ENCODE measurements around the gene NUDT4.

NUDT4 gene

GRCh38 chr12:93417967-93418480 is 40.3 kb downstream of the NUDT4 start:
- Histone ChIP-seq H3K27me3 (replicated peaks; ENCODE audit: control insufficient read depth, insufficient read depth, low read length) (no peaks in the 10 kb centered on the region), H3K36me3 (ENCODE audit: control insufficient read depth, insufficient read depth, low read length) (no peaks in the 10 kb centered on the region)
- no peak for TF ChIP-seq CTCF (IDR thresholded peaks at IDR 0.05; ENCODE audit: insufficient read depth, low read length, poor library complexity, severe bottlenecking)

DNA sequence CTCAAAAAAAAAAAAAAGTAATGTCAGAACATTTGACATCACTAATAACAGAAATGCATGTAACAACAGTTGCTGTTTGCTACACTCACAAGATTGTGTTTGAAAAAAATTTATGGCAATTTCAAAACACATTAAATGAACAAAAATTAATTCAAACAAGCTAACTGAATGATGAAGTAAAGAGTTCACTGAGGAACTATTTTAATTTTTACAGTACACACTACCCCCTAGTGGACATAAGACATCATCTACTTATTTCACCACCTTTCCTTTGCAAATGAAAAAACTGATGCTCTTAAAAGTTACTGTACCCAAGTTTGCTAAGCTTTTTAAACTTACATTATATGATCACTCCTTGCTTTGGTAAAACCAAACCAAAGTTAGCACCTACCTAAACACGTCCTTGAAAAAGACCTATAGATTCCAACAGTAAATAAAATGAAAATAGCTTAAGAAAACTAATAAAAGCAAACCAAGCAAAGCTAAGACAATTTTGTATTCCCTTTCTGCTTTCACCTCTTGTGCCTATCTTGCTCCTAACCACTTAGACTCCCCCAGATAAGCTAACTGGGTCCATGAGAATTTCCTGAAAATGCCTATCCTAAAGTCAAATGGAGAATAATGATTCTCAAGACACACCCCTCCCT is 41.8 kb downstream of the NUDT4 start:
- peak; percentile 40 for TF ChIP-seq CTCF (IDR thresholded peaks at IDR 0.05; ENCODE audit: insufficient read depth, low read length, poor library complexity, severe bottlenecking)
- DNase-seq (ENCODE audit: extremely low read depth, insufficient read length) = peak; percentile 33
- Histone ChIP-seq H3K36me3 (ENCODE audit: control insufficient read depth, insufficient read depth, low read length) (no peaks in the 10 kb centered on the region), H3K27me3 (replicated peaks; ENCODE audit: control insufficient read depth, insufficient read depth, low read length) (no peaks in the 10 kb centered on the region), H3K4me3 (replicated peaks; ENCODE audit: low read depth, low read length) (no peak overlapping the region)

More at GRCh38 chr12:93417967-93418480, 40.3 kb downstream of the NUDT4 start:
- no peak overlapping the region for H3K4me3 ChIP-seq (replicated peaks; ENCODE audit: low read depth, low read length)
- DNase-seq (ENCODE audit: extremely low read depth, insufficient read length) = no peak

DNA sequence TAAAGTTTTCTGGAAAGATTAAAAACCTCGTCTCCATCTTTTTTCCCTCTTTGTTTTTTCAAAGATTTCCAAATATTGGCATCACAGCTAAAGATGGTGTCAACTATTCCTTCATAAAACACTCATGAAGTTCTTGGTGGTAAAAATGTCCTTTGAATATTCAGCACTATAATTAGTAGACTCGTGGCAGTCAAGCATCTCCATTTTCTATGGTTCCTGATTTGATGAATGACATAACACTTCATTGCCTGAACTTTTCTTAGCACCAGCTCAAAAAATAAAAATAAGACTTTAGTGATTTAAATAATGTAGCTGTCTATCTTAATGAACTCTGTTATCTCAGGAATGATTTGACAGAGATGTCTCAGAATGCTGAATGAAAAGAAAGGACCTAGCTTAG is 44.3 kb downstream of the NUDT4 start:
- DNase-seq (ENCODE audit: extremely low read depth, insufficient read length) = no peak
- H3K36me3 ChIP-seq (ENCODE audit: control insufficient read depth, insufficient read depth, low read length) = no peaks in the 10 kb centered on the region
- TF ChIP-seq CTCF (IDR thresholded peaks at IDR 0.05; ENCODE audit: insufficient read depth, low read length, poor library complexity, severe bottlenecking) = no peak
- no peaks in the 10 kb centered on the region for H3K27me3 ChIP-seq (replicated peaks; ENCODE audit: control insufficient read depth, insufficient read depth, low read length)
- no peak overlapping the region for H3K4me3 ChIP-seq (replicated peaks; ENCODE audit: low read depth, low read length)

DNA sequence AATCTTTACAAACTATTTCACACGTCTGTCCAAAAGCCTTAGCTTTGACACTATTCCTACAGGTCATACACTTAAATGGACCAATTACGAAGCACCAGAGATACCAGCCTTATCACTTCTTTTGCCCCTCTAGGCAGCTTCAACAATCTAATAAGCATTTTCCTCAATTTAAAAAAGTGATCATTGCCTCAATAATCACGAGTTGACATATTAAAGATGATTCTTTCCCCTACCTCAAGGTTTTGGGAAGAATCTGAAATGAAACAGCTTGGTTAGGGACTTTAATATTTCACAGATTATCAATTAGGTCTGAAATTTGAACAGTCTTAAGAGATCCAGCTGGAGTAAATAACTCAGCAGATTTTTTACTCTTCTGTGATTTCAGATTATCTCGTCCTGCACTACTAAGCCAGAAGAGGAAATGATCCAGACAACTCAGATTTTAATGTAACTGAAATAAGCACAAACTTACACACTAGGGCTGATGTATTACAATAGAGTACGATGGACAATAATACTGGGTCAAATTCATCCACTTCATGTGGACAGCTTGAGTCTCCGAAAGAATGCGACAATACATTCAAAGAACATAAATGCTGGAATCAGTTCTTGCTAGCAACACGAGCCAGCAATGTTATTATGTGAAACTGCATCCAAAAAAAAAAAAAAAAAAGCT is 48.1 kb downstream of the NUDT4 start:
- DNase-seq (ENCODE audit: extremely low read depth, insufficient read length) = no peak
- peak overlapping the region; percentile 31; the same call in 1 of the 2 replicates for H3K4me3 ChIP-seq (replicated peaks; ENCODE audit: low read depth, low read length)
- no peaks in the 10 kb centered on the region for H3K27me3 ChIP-seq (replicated peaks; ENCODE audit: control insufficient read depth, insufficient read depth, low read length)
- H3K36me3 ChIP-seq (ENCODE audit: control insufficient read depth, insufficient read depth, low read length) = no peaks in the 10 kb centered on the region
- no peak for TF ChIP-seq CTCF (IDR thresholded peaks at IDR 0.05; ENCODE audit: insufficient read depth, low read length, poor library complexity, severe bottlenecking)

GRCh38 chr12:93426412-93426805 is 48.7 kb downstream of the NUDT4 start:
- H3K36me3 ChIP-seq (ENCODE audit: control insufficient read depth, insufficient read depth, low read length) = no peaks in the 10 kb centered on the region
- H3K4me3 ChIP-seq (replicated peaks; ENCODE audit: low read depth, low read length) = peak overlapping the region; percentile 31
- DNase-seq (ENCODE audit: extremely low read depth, insufficient read length) = no peak
- H3K27me3 ChIP-seq (replicated peaks; ENCODE audit: control insufficient read depth, insufficient read depth, low read length) = no peaks in the 10 kb centered on the region
- no peak for TF ChIP-seq CTCF (IDR thresholded peaks at IDR 0.05; ENCODE audit: insufficient read depth, low read length, poor library complexity, severe bottlenecking)

Data from GM06990 (cell line).